ENCODE results near the gene TACR3. TPM values are rescaled to one million over a fixed set of nuclear protein-coding genes. Genes with fewer than 3 reads are reported as not detected.
"Not testable (repeated sequence)": the region's sequence is repeated elsewhere in the genome, so short reads cannot be mapped to it uniquely, and the experiment has no call there.

TACR3 gene
- 0.52 TPM for total RNA-seq

- DNase-seq (ENCODE audit: low spot score), result no peak
Observed at GRCh38 chr4:103719830-103720207, at the start of gene TACR3. TSS of gene TACR3 (minus strand) at chr4:103719985. CDS start at chr4:103719675, 310 bp downstream.

- DNase-seq (ENCODE audit: low spot score), result no peak
Observed at GRCh38 chr4:103757631-103758030, 37.8 kb upstream of the TACR3 start.

- no peak for DNase-seq (ENCODE audit: low spot score)
Observed at GRCh38 chr4:103756741-103757140, 37.0 kb upstream of the TACR3 start.

GRCh38 chr4:103754844-103755243 lies 35.1 kb upstream of the TACR3 start:
- DNase-seq (ENCODE audit: low spot score), result no peak

- DNase-seq (ENCODE audit: low spot score), result no peak
Observed at GRCh38 chr4:103753868-103754653, 34.3 kb upstream of the TACR3 start.

GRCh38 chr4:103723150-103723549 lies 3.4 kb upstream of the TACR3 start:
- DNase-seq (ENCODE audit: low spot score), result not testable (repeated sequence)

GRCh38 chr4:103721251-103721650 lies 1.5 kb upstream of the TACR3 start:
- no peak for DNase-seq (ENCODE audit: low spot score)

- no peak for DNase-seq (ENCODE audit: low spot score)
Observed at GRCh38 chr4:103720661-103721060, 876 bp upstream of the TACR3 start.

- DNase-seq (ENCODE audit: low spot score), result no peak
Observed at GRCh38 chr4:103719105-103719829, 518 bp downstream of the TACR3 start.

GRCh38 chr4:103692615-103693014 lies 27.2 kb downstream of the TACR3 start:
- DNase-seq (ENCODE audit: low spot score), result no peak

- DNase-seq (ENCODE audit: low spot score), result no peak
Observed at GRCh38 chr4:103673983-103674382, 45.8 kb downstream of the TACR3 start.

GRCh38 chr4:103666764-103667163 lies 53.0 kb downstream of the TACR3 start:
- DNase-seq (ENCODE audit: low spot score), result not testable (repeated sequence)

- DNase-seq (ENCODE audit: low spot score), result no peak
Observed at GRCh38 chr4:103664436-103665075, 55.2 kb downstream of the TACR3 start.

- DNase-seq (ENCODE audit: low spot score), result no peak
Observed at GRCh38 chr4:103648541-103648940, 71.2 kb downstream of the TACR3 start.

GRCh38 chr4:103645991-103646390 lies 73.8 kb downstream of the TACR3 start:
- DNase-seq (ENCODE audit: low spot score), result no peak

- DNase-seq (ENCODE audit: low spot score), result no peak
Observed at GRCh38 chr4:103634236-103634635, 85.5 kb downstream of the TACR3 start.

- no peak for DNase-seq (ENCODE audit: low spot score)
Observed at GRCh38 chr4:103626296-103626695, 93.5 kb downstream of the TACR3 start.

GRCh38 chr4:103591841-103592240 lies 127.9 kb downstream of the TACR3 start:
- no peak for DNase-seq (ENCODE audit: low spot score)

- DNase-seq (ENCODE audit: low spot score), result no peak
Observed at GRCh38 chr4:103567591-103567990, 152.2 kb downstream of the TACR3 start.

- not testable (repeated sequence) for DNase-seq (ENCODE audit: low spot score)
Observed at GRCh38 chr4:103559178-103559577, 160.6 kb downstream of the TACR3 start.

Data from ureter (tissue), 1 donor.